SW480 (cell line): ENCODE measurements around the gene SYMPK.

Experiments used
- DNase-seq: peaks from one replicate; pipeline ENCODE4 v3.0.0-alpha.2; 2016; ENCODE audit warnings: low spot score

Gene SYMPK

GRCh38 chr19:45766869-45767346 is 96.0 kb downstream of the SYMPK start:
- no peak for DNase-seq

GRCh38 chr19:45766296-45766868 is 96.6 kb downstream of the SYMPK start:
- DNase-seq, result no peak

- no peak for DNase-seq
Measured at GRCh38 chr19:45765702-45766295, 97.1 kb downstream of the SYMPK start.
